GM19395 (cell line): ENCODE results near the gene TPX2.

ENCODE experiments used
- ATAC-seq: cut with Tn5 transposase; IDR thresholded peaks from one replicate; pipeline ENCODE4 v1.9.1; 2021; ENCODE audit warnings: mild to moderate bottlenecking, moderate library complexity; ENCODE audit not compliant: unreplicated experiment

The TPX2 gene

DNA sequence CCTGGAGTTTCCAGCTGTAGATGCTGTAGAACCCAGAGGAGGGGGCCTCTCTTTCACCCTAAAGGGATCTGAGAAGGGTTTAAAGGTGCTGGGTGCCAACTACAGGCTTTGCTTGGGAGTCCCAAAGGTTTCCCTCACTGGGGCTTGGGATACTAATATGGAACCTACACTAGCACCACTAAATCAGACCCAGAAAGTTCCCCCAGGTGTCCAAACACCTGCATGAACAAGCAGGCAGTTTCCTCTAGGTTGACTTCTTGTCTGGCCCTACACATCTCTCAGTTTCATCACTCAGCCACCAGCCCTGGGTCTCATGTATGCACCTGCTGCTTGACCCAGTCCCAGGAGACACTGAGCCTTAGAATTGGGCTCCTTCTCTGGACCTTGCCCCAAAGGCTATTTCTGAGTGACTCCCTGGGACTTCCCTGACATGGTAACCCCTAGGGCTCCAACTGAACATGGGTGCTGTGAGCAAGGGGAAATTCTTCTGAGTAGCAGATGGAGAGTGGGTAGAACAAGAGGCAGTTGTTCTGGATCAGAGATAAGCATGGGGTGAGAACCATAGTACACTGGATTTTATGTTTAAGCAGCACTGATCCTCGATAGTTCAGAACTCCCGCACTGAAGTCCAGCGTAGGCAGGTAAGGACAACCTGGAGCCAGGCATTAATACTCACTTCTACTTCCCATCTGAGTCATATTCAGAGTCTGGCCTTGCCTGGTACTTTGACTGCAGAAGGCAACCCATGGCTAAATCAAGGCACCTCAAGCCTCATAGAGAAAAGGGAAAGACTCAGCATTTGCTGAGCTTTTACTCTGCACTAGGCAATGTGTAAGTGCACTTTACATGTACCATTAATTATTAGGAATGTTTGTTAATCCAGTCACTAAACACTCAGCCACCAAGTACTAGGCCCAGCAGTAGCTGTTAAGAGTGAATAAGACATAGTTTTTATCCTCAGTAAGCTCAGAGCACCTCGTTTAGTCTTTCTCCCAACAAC lies 33.2 kb upstream of the TPX2 start:
- peak; percentile 89 for ATAC-seq

GRCh38 chr20:31706607-31707257 lies 32.4 kb upstream of the TPX2 start:
- ATAC-seq, result no peak

DNA sequence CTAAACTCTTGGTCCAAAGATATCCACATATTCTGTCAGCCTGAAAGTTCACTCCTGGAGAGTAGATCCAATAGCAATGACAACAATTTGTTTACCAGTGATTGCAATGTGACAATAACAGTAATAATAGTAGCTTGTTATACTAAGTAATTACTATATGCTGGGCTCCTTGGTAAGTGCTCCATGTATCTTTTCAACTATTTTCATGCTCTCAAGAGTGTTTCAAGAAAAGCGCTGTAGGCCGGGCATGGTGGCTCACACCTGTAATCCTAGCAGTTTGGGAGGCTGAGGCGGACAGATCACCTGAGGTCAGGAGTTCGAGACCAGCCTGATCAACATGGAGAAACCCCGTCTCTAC lies 31.9 kb upstream of the TPX2 start:
- ATAC-seq, result no peak

GRCh38 chr20:31707994-31708735 lies 30.9 kb upstream of the TPX2 start:
- no peak for ATAC-seq

DNA sequence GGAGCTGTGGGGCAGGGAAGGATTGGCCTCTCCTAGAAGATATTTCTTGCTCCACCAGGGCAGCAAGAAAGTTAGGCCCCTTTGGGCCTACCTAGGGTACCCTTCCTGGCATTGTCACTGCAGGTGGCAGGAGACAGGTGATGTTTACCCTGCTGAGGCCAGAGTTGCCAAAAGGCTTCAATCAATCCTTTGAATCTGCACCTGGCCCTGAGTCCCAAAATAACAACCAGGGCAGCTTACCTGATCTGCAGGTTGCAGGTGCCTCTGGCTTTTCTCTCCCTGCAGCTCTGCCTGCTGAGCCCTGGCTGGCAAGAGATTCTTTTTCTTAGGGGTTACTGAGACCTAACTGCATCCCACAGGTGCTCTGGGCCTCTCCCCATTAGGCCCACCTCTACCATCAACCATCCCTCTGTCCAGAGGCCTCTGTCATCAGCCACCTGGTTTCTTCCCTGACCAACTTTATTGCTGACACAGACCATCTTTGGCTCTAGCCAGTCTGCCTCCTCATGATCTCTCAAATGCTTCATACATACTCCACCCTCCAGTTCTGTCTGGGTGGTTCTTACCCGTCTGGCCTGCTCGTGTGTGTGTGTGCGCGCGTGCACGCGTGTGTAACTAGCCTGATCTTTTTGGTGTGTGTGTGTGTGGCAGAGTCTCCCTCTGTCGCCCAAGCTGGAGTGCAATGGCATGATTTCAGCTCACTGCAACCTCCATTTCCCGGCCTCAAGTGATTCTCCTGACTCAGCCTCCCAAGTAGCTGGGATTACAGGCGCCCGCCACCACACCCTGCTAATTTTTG lies 30.2 kb upstream of the TPX2 start:
- no peak for ATAC-seq

DNA sequence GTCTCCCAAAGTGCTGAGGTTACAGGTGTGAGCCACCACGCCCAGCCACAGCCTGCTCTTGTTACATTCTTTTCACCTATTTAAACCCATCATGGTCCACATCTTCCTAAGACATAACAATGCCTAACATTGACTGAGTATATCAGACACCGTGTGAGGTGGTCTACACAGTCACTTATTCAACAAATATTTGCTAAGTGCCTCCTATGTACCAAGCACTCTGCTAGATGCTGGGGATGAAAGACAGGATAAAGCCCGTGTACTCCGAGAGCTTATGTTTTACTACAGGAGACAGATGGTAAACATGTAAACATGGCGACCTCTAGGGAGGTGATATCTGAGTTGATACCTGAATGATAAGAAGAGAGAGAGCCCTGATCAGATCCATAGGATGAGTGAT lies 29.2 kb upstream of the TPX2 start:
- ATAC-seq, result no peak

DNA sequence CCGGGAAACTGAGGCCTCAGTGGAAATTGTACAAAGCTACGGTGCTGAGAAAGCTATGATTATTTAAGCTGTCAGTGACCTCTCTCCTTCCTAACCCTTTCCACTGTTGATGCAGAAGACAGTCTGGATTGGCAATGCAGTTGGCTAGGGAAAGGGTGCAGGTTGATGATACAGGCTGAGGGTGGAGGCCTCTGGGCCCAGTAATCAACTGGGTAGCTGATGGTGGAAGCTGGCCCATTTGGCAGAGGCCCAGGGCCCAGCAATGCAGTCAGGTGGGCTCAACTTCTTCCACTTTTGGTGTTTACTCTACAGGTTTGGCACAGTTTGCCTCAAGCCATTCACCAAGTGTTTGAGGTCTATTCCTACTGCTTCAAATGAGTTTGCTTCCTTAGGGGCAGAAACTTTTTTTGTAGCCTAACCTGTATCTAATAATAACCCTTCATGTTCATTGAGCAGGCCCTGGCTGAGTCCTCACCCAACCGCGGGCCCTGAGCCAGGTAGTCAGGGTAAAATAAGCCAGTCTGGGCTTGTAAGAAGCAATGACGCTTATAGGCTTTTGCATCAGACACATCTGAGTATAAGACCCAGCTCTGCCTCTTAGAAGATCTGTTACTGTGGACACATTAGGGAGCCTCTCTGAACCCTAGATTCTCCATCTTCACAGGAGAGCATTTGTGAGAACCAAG lies 28.5 kb upstream of the TPX2 start:
- no peak for ATAC-seq

DNA sequence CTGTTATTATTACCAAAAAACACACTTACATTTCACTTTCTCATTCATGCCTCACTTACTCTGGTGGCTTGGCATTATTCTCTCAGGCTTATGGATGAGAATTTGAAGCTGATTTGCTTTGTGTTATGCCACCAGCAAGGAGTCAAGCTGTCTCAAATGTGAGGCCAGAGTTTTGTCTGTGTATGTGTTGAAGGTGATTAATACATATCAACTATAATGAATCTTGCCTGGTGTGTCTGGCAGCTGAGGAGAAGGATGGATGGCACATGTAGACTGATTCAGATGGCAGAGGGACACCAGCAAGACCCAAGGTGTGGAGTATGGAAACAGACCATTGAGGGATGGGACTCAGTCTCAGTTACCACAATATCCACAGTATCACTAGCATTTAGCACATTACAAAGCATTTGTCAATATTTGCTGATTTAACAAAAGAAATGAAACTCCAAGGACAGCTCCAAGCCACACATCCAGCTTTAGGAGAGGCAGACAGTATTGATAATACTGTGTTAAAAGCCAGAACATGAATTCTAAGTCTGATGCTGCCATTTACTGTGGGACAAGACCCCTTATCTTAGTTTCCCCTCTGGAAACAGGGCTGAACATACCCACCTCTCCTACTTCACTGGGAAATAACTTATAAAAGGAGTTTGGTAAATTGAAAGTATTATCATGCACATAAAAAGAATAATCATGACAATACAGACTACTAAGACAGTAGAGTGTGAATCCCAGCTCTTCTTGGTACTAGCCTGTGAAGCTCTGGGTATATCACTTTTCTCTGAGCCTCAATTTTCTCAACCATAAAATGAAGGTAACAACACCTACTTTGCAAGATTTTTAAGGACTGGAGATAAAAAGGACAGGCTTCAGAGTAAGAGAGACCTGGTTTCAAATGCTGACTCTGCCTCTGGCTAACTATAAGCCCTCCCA lies 27.6 kb upstream of the TPX2 start:
- no peak for ATAC-seq

DNA sequence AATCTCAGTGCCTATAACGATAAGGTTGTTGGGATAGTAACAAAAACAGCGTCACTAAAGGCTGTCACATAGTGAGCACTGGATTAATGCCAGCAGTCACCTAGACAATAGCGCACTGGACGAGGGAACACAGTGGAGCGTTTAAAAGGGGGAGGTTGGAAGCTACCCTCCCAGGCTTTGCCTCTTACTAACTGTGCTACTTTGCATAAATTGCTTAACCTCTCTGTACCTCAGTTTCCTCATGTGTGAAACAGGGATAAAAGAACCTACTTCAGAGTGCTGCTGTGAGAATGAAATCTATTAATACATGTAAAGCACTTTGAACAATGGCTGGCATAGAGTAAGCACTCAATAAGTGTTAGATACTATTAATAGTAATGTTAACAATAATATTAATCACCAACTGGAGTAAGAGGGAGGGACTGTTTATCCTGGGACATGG lies 27.0 kb upstream of the TPX2 start:
- no peak for ATAC-seq

GRCh38 chr20:31712564-31713311 lies 26.4 kb upstream of the TPX2 start:
- ATAC-seq, result no peak

- ATAC-seq, result no peak
Measured at GRCh38 chr20:31713312-31714273, 25.5 kb upstream of the TPX2 start.

- ATAC-seq, result no peak
Measured at GRCh38 chr20:31715766-31716165, 23.3 kb upstream of the TPX2 start.

DNA sequence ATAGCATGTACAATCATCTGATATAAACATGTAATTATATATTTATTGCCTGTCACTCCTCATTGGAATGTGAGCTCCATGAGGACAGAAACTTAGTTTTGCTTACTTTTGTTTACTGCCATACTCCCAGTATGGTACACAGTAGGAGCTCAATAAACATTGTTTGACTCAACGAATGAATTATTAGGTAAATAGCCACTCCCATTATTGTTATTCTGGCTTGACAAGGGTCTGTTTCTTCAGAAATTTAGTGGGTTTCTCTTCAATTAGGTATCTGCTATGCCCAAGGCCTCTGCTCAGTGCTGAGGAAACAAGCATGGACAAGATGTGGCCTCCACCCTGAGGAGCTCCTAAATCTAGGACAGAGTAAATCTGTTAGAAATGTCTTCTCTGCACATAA lies 22.7 kb upstream of the TPX2 start:
- no peak for ATAC-seq

DNA sequence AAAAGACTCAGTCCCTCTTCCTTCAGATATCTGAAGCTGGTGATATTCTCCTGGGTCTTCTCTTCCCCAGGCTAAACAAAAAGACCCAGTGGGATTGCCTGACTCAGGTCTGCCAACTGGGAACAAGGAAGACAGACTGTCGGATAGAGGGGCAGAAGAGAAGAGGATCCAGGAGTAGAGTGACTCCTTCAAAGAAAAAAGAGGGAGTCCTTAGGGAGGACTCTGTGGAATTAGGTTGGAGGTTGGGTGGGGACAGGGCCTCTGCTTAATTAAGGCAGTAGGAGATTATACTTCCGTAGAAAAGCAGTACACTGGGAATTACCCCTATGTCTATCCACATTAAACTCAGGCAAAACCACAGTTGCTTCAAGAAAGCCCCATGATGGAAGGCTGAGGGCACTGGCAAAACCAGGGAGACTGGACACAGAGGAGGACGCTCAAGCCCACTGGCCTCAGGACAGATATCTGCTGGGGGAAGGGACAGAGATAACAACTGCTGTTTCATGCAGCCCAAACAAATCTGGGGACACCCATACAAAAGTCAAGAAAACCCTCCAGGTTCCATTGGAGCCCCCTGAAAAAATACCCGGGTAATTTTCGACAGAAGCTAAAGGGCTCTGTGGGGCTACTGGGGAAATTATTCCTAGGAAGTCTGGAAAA lies 22.1 kb upstream of the TPX2 start:
- ATAC-seq, result peak; percentile 7

DNA sequence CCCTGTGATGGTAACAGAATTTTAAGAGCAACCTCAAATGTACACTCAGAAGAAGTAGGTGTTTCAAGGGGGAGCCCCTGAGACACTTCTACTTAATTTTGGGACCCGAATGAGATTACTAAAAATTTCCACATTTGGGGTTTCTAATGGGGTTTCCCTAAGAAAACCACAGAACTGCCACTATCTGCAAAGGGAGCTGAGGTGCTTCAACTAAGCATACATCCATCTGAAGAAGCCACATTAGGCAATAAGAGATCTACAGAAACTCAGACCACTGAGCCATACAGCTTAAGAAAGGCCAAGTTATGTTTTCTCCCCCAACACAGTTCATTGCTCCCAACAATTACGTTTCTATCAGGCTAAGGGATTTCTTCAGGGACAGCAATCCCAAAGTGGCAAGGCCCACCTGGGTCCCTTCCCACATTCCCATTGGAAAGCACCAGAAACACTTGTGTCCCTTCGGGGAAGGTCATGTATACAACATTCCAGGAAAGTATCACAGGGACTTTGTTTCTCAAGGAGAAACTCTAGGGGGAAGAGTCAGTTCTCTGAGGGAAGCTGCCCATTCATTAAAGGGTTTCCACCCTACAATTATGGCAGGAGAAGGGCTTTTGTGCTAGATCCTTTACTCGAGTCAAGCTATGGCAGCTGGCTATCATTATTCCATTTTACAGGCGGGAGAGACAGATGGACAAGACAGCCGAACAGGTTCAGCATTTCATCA lies 21.4 kb upstream of the TPX2 start:
- peak; percentile 46 for ATAC-seq
